Stimulated activated CD4-positive, alpha-beta T cell treated with anti-CD3 and anti-CD28 coated beads, Interleukin-15, amount 100 ng/mL, for 24 hours (primary cell): Measurements from ENCODE around the gene C5orf63.
"Not testable (repeated sequence)": the region's sequence is repeated elsewhere in the genome, so short reads cannot be mapped to it uniquely, and the experiment has no call there.

Source experiments
- DNase-seq: peaks from one replicate; pipeline ENCODE4 v3.0.0-alpha.2; 2020

C5orf63 gene

GRCh38 chr5:127030259-127031146, 42.8 kb downstream of the C5orf63 start, which contains the start of gene MARCHF3:
Gene MARCHF3 (minus strand): TSS chr5:127030558. CDS start chr5:126918171, 112,387 bp downstream.
- DNase-seq = peak; percentile 96

- DNase-seq = peak; percentile 67
Observed at GRCh38 chr5:127029581-127030258, 43.6 kb downstream of the C5orf63 start.

- DNase-seq = no peak
Observed at GRCh38 chr5:127028822-127029457, 44.4 kb downstream of the C5orf63 start.

GRCh38 chr5:127027539-127027938, 45.8 kb downstream of the C5orf63 start:
- DNase-seq = no peak

GRCh38 chr5:127026166-127026565, 47.1 kb downstream of the C5orf63 start:
- DNase-seq = no peak

- no peak for DNase-seq
Observed at GRCh38 chr5:127025467-127025866, 47.8 kb downstream of the C5orf63 start.

GRCh38 chr5:127024821-127025220, 48.5 kb downstream of the C5orf63 start:
- DNase-seq = no peak

GRCh38 chr5:127023552-127024191, 49.6 kb downstream of the C5orf63 start:
- DNase-seq = not testable (repeated sequence)

GRCh38 chr5:127022846-127023245, 50.5 kb downstream of the C5orf63 start:
- DNase-seq = no peak

GRCh38 chr5:127019928-127020327, 53.4 kb downstream of the C5orf63 start:
- DNase-seq = no peak

GRCh38 chr5:127016722-127017121, 56.6 kb downstream of the C5orf63 start:
- DNase-seq = not testable (repeated sequence)

GRCh38 chr5:127015716-127016115, 57.6 kb downstream of the C5orf63 start:
- no peak for DNase-seq

- no peak for DNase-seq
Observed at GRCh38 chr5:127014573-127014972, 58.7 kb downstream of the C5orf63 start.

GRCh38 chr5:127013407-127013806, 59.9 kb downstream of the C5orf63 start:
- no peak for DNase-seq

- no peak for DNase-seq
Observed at GRCh38 chr5:127012916-127013315, 60.4 kb downstream of the C5orf63 start.

GRCh38 chr5:127011961-127012644, 61.2 kb downstream of the C5orf63 start:
- no peak for DNase-seq

- DNase-seq = no peak
Observed at GRCh38 chr5:127011153-127011552, 62.1 kb downstream of the C5orf63 start.

- DNase-seq = no peak
Observed at GRCh38 chr5:127010362-127010761, 62.9 kb downstream of the C5orf63 start.

GRCh38 chr5:127009784-127010183, 63.5 kb downstream of the C5orf63 start:
- DNase-seq = no peak

- DNase-seq = no peak
Observed at GRCh38 chr5:127008300-127008975, 64.9 kb downstream of the C5orf63 start.

GRCh38 chr5:127007522-127007921, 65.8 kb downstream of the C5orf63 start:
- no peak for DNase-seq

- no peak for DNase-seq
Observed at GRCh38 chr5:127006744-127007143, 66.6 kb downstream of the C5orf63 start.
